ENCODE measurements around the gene TSPEAR. TPM values are rescaled to one million over a fixed set of nuclear protein-coding genes. Genes with fewer than 3 reads are reported as not detected.

TSPEAR gene
- total and polyA plus RNA-seq, 2 of the 13 experiments (the other 11 are each of a cell fraction or from before 2014, with no cell fraction given): 0.07 to 0.32 TPM

DNA sequence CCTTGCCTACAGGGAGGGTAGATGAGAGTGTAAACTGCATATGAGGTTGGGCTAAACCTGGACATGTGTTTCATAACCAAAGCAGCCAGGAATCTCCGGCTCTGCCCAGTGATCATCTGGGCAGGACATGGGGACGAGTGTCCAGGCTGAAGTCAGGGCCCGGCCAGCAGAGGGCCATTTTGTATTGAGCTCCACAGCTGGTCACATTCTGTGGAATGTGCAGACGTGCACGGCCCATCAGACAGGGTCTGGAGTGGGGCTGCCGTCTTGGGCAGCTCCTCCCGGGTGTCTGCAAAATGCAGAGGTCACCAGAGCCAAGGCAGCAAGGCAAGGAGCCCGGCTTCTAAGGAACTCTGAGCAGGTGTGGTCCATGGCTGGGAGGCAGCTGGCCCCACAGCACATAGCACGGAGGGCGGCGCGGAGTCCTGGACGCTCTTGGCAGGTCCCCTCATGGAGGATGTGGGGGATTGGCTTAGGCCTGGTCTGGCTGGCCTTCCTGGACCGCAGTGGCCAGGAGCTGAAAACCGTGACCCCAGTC lies 249.8 kb downstream of the TSPEAR start (continued):
- TF ChIP-seq ZNF333 (CRISPR knock-in tag; IDR thresholded peaks at IDR 0.05; ENCODE audit: borderline replicate concordance): 0 out of 2 replicates have a peak, but pooled peaks have one; percentile 12
- TF ChIP-seq GTF2F1 (IDR thresholded peaks at IDR 0.05; ENCODE audit: low read length): no peak
- peak; percentile 73 for TF ChIP-seq RAD21 (CRISPR knock-in tag; IDR thresholded peaks at IDR 0.05)
- peak; percentile 78 for TF ChIP-seq TEAD3 (CRISPR knock-in tag; optimal IDR thresholded peaks at IDR 0.05; ENCODE audit: borderline replicate concordance)
- peak; percentile 50; the same call in 1 of the 2 replicates for TF ChIP-seq ZNF598 (CRISPR knock-in tag; IDR thresholded peaks at IDR 0.05; ENCODE audit: borderline replicate concordance)
- 0 out of 2 replicates have a peak, but pooled peaks have one; percentile 19 for TF ChIP-seq TBX2 (CRISPR knock-in tag; IDR thresholded peaks at IDR 0.05; ENCODE audit: borderline replicate concordance)
- TF ChIP-seq RXRB (CRISPR knock-in tag; IDR thresholded peaks at IDR 0.05; ENCODE audit: borderline replicate concordance): peak; percentile 34; the same call in 1 of the 2 replicates
- peak; percentile 46 for TF ChIP-seq XRCC5 (optimal IDR thresholded peaks at IDR 0.05; ENCODE audit: low read length)
- TF ChIP-seq ARNTL (CRISPR knock-in tag; IDR thresholded peaks at IDR 0.05): 0 out of 2 replicates have a peak, but pooled peaks have one; percentile 41
- TF ChIP-seq ZNF629 (CRISPR knock-in tag; conservative IDR thresholded peaks at IDR 0.05): no peak
- 0 out of 2 replicates have a peak, but pooled peaks have one; percentile 53 for TF ChIP-seq ZNF546 (CRISPR knock-in tag; conservative IDR thresholded peaks at IDR 0.05)
- TF ChIP-seq ZFX (CRISPR knock-in tag; IDR thresholded peaks at IDR 0.05; ENCODE audit: low read depth): peak; percentile 42
- TF ChIP-seq ZNF44 (CRISPR knock-in tag; IDR thresholded peaks at IDR 0.05): no peak
- no peak for TF ChIP-seq MEIS2 (CRISPR knock-in tag; IDR thresholded peaks at IDR 0.05)
- peak; percentile 23; the same call in 1 of the 2 replicates for TF ChIP-seq SIX4 (CRISPR knock-in tag; IDR thresholded peaks at IDR 0.05)
- TF ChIP-seq POLR2G (IDR thresholded peaks at IDR 0.05; ENCODE audit: low read depth, low read length): no peak
- peak; percentile 31; the same call in 1 of the 2 replicates for TF ChIP-seq HDAC2 (CRISPR knock-in tag; IDR thresholded peaks at IDR 0.05)
- peak; percentile 41; the same call in 1 of the 2 replicates for TF ChIP-seq ERF (CRISPR knock-in tag; IDR thresholded peaks at IDR 0.05)
- TF ChIP-seq, protein P1, sequence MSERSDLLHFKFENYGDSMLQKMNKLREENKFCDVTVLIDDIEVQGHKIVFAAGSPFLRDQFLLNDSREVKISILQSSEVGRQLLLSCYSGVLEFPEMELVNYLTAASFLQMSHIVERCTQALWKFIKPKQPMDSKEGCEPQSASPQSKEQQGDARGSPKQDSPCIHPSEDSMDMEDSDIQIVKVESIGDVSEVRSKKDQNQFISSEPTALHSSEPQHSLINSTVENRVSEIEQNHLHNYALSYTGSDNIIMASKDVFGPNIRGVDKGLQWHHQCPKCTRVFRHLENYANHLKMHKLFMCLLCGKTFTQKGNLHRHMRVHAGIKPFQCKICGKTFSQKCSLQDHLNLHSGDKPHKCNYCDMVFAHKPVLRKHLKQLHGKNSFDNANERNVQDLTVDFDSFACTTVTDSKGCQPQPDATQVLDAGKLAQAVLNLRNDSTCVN (CRISPR knock-in tag; IDR thresholded peaks at IDR 0.05; ENCODE audit: borderline replicate concordance): no peak
- TF ChIP-seq ZNF556 (CRISPR knock-in tag; IDR thresholded peaks at IDR 0.05; ENCODE audit: borderline replicate concordance): no peak
- TF ChIP-seq PAWR (CRISPR knock-in tag; IDR thresholded peaks at IDR 0.05; ENCODE audit: borderline replicate concordance): no peak
- TF ChIP-seq, protein P2, sequence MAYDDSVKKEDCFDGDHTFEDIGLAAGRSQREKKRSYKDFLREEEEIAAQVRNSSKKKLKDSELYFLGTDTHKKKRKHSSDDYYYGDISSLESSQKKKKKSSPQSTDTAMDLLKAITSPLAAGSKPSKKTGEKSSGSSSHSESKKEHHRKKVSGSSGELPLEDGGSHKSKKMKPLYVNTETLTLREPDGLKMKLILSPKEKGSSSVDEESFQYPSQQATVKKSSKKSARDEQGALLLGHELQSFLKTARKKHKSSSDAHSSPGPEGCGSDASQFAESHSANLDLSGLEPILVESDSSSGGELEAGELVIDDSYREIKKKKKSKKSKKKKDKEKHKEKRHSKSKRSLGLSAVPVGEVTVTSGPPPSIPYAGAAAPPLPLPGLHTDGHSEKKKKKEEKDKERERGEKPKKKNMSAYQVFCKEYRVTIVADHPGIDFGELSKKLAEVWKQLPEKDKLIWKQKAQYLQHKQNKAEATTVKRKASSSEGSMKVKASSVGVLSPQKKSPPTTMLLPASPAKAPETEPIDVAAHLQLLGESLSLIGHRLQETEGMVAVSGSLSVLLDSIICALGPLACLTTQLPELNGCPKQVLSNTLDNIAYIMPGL (CRISPR knock-in tag; IDR thresholded peaks at IDR 0.05; ENCODE audit: borderline replicate concordance in 1 of 2, low read depth in 1 of 2): 0 out of 4 replicates have a peak, but pooled peaks of 1 of the 2 experiments have one; percentile 44
- TF ChIP-seq ADNP (CRISPR knock-in tag; IDR thresholded peaks at IDR 0.05): no peak
